OCI-LY1 (cell line): ENCODE data around the gene MAN1B1.
"Not testable (repeated sequence)": the region's sequence is repeated elsewhere in the genome, so short reads cannot be mapped to it uniquely, and the experiment has no call there.

Experiments
- EZH2 ChIP-seq: fragments of 200-600 bp; sonication (generic), shearing (Covaris generic); IDR thresholded peaks from 2 replicates; pipeline ENCODE4 v1.8.0; 2017; ENCODE audit warnings: borderline replicate concordance, mixed run types, mild to moderate bottlenecking, antibody characterized with exemption, low read length, moderate library complexity, mixed read lengths
- TF ChIP-seq, protein P1 (sequence below): fragments of 200-600 bp; sonication (generic), shearing (Covaris generic); IDR thresholded peaks from 2 replicates; pipeline ENCODE4 v1.5.1; 2017; ENCODE audit warnings: mild to moderate bottlenecking, antibody characterized with exemption, low read length, moderate library complexity, mixed read lengths

DNA sequence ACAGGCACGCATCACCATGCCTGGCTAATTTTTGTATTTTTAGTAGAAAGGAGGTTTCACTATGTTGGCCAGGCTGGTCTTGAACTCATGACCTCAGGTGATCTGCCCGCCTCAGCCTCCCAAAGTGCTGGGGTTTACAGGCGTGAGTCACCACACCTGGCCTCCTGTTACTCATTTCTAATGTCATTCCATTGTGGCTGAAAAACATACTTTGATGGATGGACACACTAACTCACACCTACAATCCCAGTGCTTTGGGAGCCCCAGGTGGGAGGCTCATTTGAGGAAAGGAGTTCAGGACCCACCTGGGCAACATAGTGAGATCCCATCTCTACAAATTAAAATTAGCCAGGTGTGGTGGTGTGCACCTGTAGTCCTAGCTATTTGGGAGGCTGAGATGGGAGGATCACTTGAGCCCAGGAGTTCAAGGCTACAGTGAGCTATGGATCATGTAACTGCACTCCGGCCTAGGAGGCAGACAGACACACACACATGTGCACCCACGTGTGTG lies 37.2 kb downstream of the MAN1B1 start:
- TF ChIP-seq, protein P1, sequence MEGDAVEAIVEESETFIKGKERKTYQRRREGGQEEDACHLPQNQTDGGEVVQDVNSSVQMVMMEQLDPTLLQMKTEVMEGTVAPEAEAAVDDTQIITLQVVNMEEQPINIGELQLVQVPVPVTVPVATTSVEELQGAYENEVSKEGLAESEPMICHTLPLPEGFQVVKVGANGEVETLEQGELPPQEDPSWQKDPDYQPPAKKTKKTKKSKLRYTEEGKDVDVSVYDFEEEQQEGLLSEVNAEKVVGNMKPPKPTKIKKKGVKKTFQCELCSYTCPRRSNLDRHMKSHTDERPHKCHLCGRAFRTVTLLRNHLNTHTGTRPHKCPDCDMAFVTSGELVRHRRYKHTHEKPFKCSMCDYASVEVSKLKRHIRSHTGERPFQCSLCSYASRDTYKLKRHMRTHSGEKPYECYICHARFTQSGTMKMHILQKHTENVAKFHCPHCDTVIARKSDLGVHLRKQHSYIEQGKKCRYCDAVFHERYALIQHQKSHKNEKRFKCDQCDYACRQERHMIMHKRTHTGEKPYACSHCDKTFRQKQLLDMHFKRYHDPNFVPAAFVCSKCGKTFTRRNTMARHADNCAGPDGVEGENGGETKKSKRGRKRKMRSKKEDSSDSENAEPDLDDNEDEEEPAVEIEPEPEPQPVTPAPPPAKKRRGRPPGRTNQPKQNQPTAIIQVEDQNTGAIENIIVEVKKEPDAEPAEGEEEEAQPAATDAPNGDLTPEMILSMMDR, result not testable (repeated sequence)
- not testable (repeated sequence) for TF ChIP-seq EZH2
